ENCODE results near the gene REPS2.

The REPS2 gene

DNA sequence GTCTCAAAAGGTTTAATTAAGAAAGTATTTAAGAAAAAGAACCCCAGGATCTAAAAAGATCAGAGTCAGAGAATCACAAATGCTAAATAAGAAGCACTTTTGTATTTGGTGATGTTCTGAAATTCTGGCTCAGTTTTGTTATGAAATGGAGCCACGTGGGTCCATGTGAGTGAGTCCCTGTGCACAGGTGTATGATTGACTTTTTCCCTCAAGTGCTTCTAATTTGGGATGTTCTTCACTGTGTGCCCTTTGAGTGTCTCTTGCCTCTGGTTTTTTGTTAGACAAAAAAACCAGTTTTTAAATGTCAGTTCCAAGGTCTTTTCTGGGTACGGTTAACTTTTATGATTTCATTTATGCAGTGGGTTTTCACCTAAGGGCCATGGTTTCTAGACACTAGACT is 44.4 kb downstream of the REPS2 start:
- H3K9me3 ChIP-seq (ENCODE audit: insufficient read depth, low read depth, low read length) = no peaks in the 10 kb centered on the region
- no peak overlapping the region for H3K4me2 ChIP-seq (ENCODE audit: low read length)
- no peaks in the 10 kb centered on the region for H3K79me1 ChIP-seq (ENCODE audit: low read length)
- H3K4me1 ChIP-seq (ENCODE audit: control insufficient read depth in 1 of 2, insufficient read depth in 2 of 2, low read length in 2 of 2) = no peaks in the 10 kb centered on the region
- no peak overlapping the region for H2BK5ac ChIP-seq (ENCODE audit: low read depth, low read length, poor library complexity)
- no peak overlapping the region for H3K18ac ChIP-seq (ENCODE audit: low read length)
- no peaks in the 10 kb centered on the region for H3K36me3 ChIP-seq (ENCODE audit: control insufficient read depth in 1 of 2, insufficient read depth in 2 of 2, low read length in 2 of 2)
- H2AK5ac ChIP-seq (ENCODE audit: low read length) = no peak overlapping the region
- H3K27ac ChIP-seq (ENCODE audit: low read depth, low read length) = no peak overlapping the region
- no peak overlapping the region for H2BK120ac ChIP-seq (ENCODE audit: insufficient read depth, low read length, poor library complexity)
- H2AFZ ChIP-seq (ENCODE audit: insufficient read depth, low read length, poor library complexity) = no peak overlapping the region
- H3K4me3 ChIP-seq (ENCODE audit: low read depth, low read length) = no peak overlapping the region
- H3K9ac ChIP-seq (ENCODE audit: low read length) = no peak overlapping the region
- no peak overlapping the region for H3K4ac ChIP-seq (ENCODE audit: low read depth, low read length)
- H3K14ac ChIP-seq (ENCODE audit: low read length) = no peak overlapping the region
- no peaks in the 10 kb centered on the region for H3K79me2 ChIP-seq (ENCODE audit: control insufficient read depth, insufficient read depth, low read length, poor library complexity)
- H3K23ac ChIP-seq (ENCODE audit: low read length) = no peak overlapping the region
- no CpG with 5 or more reads among the region's 2 CpGs for WGBS (ENCODE audit: extremely low coverage, insufficient coverage, insufficient read length)
- no peak overlapping the region for H2BK12ac ChIP-seq (ENCODE audit: low read length)
- no peak overlapping the region for H4K12ac ChIP-seq (ENCODE audit: low read depth, low read length)
- no peak for DNase-seq
- no peaks in the 10 kb centered on the region for H3K27me3 ChIP-seq (ENCODE audit: insufficient read depth, low read length)
- H4K91ac ChIP-seq (ENCODE audit: low read depth, low read length) = no peak overlapping the region
- no peak overlapping the region for H4K8ac ChIP-seq (ENCODE audit: low read depth, low read length)

DNA sequence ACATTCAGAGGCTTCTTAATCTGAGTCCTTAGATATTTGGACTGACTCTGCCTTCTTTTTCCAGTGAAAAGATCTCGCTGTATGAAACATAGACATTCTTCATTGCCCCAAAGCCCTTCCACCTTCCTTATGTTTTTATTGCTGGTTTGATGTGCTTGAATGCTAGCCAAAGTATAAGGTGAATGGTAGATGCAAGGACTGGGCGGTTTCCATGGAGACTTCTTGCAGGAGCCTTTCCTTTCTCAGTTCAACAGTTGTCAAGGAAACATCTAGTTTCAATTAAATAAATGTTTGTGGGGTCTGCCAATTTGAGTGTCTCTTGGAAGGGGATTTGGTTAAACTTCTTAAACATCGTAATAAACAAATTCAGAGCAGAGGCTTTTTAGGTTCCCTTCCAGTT is 46.0 kb downstream of the REPS2 start:
- Histone ChIP-seq H3K14ac (ENCODE audit: low read length) (no peak overlapping the region), H4K12ac (ENCODE audit: low read depth, low read length) (no peak overlapping the region), H2BK5ac (ENCODE audit: low read depth, low read length, poor library complexity) (no peak overlapping the region), H3K18ac (ENCODE audit: low read length) (no peak overlapping the region), H3K9ac (ENCODE audit: low read length) (no peak overlapping the region), H2AK5ac (ENCODE audit: low read length) (no peak overlapping the region), H3K27ac (ENCODE audit: low read depth, low read length) (no peak overlapping the region), H3K4ac (ENCODE audit: low read depth, low read length) (no peak overlapping the region), H3K23ac (ENCODE audit: low read length) (no peak overlapping the region), H2BK120ac (ENCODE audit: insufficient read depth, low read length, poor library complexity) (no peak overlapping the region), H4K91ac (ENCODE audit: low read depth, low read length) (no peak overlapping the region), H3K79me1 (ENCODE audit: low read length) (no peaks in the 10 kb centered on the region), H3K9me3 (ENCODE audit: insufficient read depth, low read depth, low read length) (no peaks in the 10 kb centered on the region), H2AFZ (ENCODE audit: insufficient read depth, low read length, poor library complexity) (no peak overlapping the region), H3K79me2 (ENCODE audit: control insufficient read depth, insufficient read depth, low read length, poor library complexity) (no peaks in the 10 kb centered on the region), H3K36me3 (ENCODE audit: control insufficient read depth in 1 of 2, insufficient read depth in 2 of 2, low read length in 2 of 2) (no peaks in the 10 kb centered on the region), H3K4me2 (ENCODE audit: low read length) (no peak overlapping the region), H2BK12ac (ENCODE audit: low read length) (no peak overlapping the region), H3K4me1 (ENCODE audit: control insufficient read depth in 1 of 2, insufficient read depth in 2 of 2, low read length in 2 of 2) (no peaks in the 10 kb centered on the region), H4K8ac (ENCODE audit: low read depth, low read length) (no peak overlapping the region), H3K27me3 (ENCODE audit: insufficient read depth, low read length) (no peaks in the 10 kb centered on the region), H3K4me3 (ENCODE audit: low read depth, low read length) (no peak overlapping the region)
- no peak for DNase-seq
- WGBS (ENCODE audit: extremely low coverage, insufficient coverage, insufficient read length) = no CpG with 5 or more reads among the region's 3 CpGs

- Histone ChIP-seq H3K23ac (ENCODE audit: low read length) (no peak overlapping the region), H2AK5ac (ENCODE audit: low read length) (no peak overlapping the region), H4K8ac (ENCODE audit: low read depth, low read length) (no peak overlapping the region), H3K79me2 (ENCODE audit: control insufficient read depth, insufficient read depth, low read length, poor library complexity) (no peaks in the 10 kb centered on the region), H3K27ac (ENCODE audit: low read depth, low read length) (no peak overlapping the region), H3K9ac (ENCODE audit: low read length) (no peak overlapping the region), H4K12ac (ENCODE audit: low read depth, low read length) (no peak overlapping the region), H3K4me3 (ENCODE audit: low read depth, low read length) (no peak overlapping the region), H3K9me3 (ENCODE audit: insufficient read depth, low read depth, low read length) (no peaks in the 10 kb centered on the region), H3K4me1 (ENCODE audit: control insufficient read depth in 1 of 2, insufficient read depth in 2 of 2, low read length in 2 of 2) (no peaks in the 10 kb centered on the region), H2BK120ac (ENCODE audit: insufficient read depth, low read length, poor library complexity) (no peak overlapping the region), H3K4ac (ENCODE audit: low read depth, low read length) (no peak overlapping the region), H2BK12ac (ENCODE audit: low read length) (no peak overlapping the region), H3K27me3 (ENCODE audit: insufficient read depth, low read length) (no peaks in the 10 kb centered on the region), H3K79me1 (ENCODE audit: low read length) (no peaks in the 10 kb centered on the region), H2AFZ (ENCODE audit: insufficient read depth, low read length, poor library complexity) (no peak overlapping the region), H3K36me3 (ENCODE audit: control insufficient read depth in 1 of 2, insufficient read depth in 2 of 2, low read length in 2 of 2) (no peaks in the 10 kb centered on the region), H2BK5ac (ENCODE audit: low read depth, low read length, poor library complexity) (no peak overlapping the region), H3K18ac (ENCODE audit: low read length) (no peak overlapping the region), H3K4me2 (ENCODE audit: low read length) (no peak overlapping the region), H3K14ac (ENCODE audit: low read length) (no peak overlapping the region), H4K91ac (ENCODE audit: low read depth, low read length) (no peak overlapping the region)
- DNase-seq = no peak
- no CpG with 5 or more reads among the region's 2 CpGs for WGBS (ENCODE audit: extremely low coverage, insufficient coverage, insufficient read length)
Measured at GRCh38 chrX:16992951-16993350, 46.5 kb downstream of the REPS2 start.

- no peak overlapping the region for H3K14ac ChIP-seq (ENCODE audit: low read length)
- H3K9ac ChIP-seq (ENCODE audit: low read length) = no peak overlapping the region
- no peak overlapping the region for H3K4ac ChIP-seq (ENCODE audit: low read depth, low read length)
- H3K4me1 ChIP-seq (ENCODE audit: control insufficient read depth in 1 of 2, insufficient read depth in 2 of 2, low read length in 2 of 2) = no peaks in the 10 kb centered on the region
- H3K27me3 ChIP-seq (ENCODE audit: insufficient read depth, low read length) = no peaks in the 10 kb centered on the region
- no peaks in the 10 kb centered on the region for H3K36me3 ChIP-seq (ENCODE audit: control insufficient read depth in 1 of 2, insufficient read depth in 2 of 2, low read length in 2 of 2)
- no peak overlapping the region for H3K23ac ChIP-seq (ENCODE audit: low read length)
- H3K9me3 ChIP-seq (ENCODE audit: insufficient read depth, low read depth, low read length) = no peaks in the 10 kb centered on the region
- no peaks in the 10 kb centered on the region for H3K79me1 ChIP-seq (ENCODE audit: low read length)
- no peak overlapping the region for H4K91ac ChIP-seq (ENCODE audit: low read depth, low read length)
- H2BK12ac ChIP-seq (ENCODE audit: low read length) = no peak overlapping the region
- H2AFZ ChIP-seq (ENCODE audit: insufficient read depth, low read length, poor library complexity) = no peak overlapping the region
- WGBS (ENCODE audit: extremely low coverage, insufficient coverage, insufficient read length) = no CpG with 5 or more reads among the region's 4 CpGs
- H4K8ac ChIP-seq (ENCODE audit: low read depth, low read length) = no peak overlapping the region
- no peak overlapping the region for H3K27ac ChIP-seq (ENCODE audit: low read depth, low read length)
- no peak overlapping the region for H2BK5ac ChIP-seq (ENCODE audit: low read depth, low read length, poor library complexity)
- DNase-seq = peak in 1 of 2 donors; percentile 6
- no peak overlapping the region for H2BK120ac ChIP-seq (ENCODE audit: insufficient read depth, low read length, poor library complexity)
- H2AK5ac ChIP-seq (ENCODE audit: low read length) = no peak overlapping the region
- H3K18ac ChIP-seq (ENCODE audit: low read length) = no peak overlapping the region
- no peak overlapping the region for H4K12ac ChIP-seq (ENCODE audit: low read depth, low read length)
- H3K4me3 ChIP-seq (ENCODE audit: low read depth, low read length) = no peak overlapping the region
- H3K79me2 ChIP-seq (ENCODE audit: control insufficient read depth, insufficient read depth, low read length, poor library complexity) = no peaks in the 10 kb centered on the region
- H3K4me2 ChIP-seq (ENCODE audit: low read length) = no peak overlapping the region
Measured at GRCh38 chrX:16993791-16994318, 47.4 kb downstream of the REPS2 start.

Data from trophoblast cell (in vitro differentiated cells and primary cell).